Right lobe of liver (tissue), 6 donors: ENCODE data around the gene PRR15. TPM values are rescaled to one million over a fixed set of nuclear protein-coding genes. Genes with fewer than 3 reads are reported as not detected.

Source experiments
- ATAC-seq, 4 donors: fragments of 200-7000 bp; cut with Tn5 transposase; one replicate each; pipeline ENCODE4 v1.9.1; 2020; ENCODE audit warnings: mild to moderate bottlenecking in 4 of 4, moderate library complexity in 4 of 4
- DNase-seq, 3 donors: peaks; one replicate each; pipeline ENCODE4 v3.0.0-alpha.2; 2020
- H3K27ac ChIP-seq, 3 donors: fragments of 200-600 bp; one replicate each; pipeline ENCODE4 v1.8.0; 2022
- H3K27me3 ChIP-seq, 2 donors: fragments of 200-600 bp; one replicate each; pipeline ENCODE4 v1.8.0; 2022
- H3K36me3 ChIP-seq, 4 donors: fragments of 200-600 bp; sonication (generic) in 1 of 4; one replicate each; pipeline versions ENCODE4 v1.5.1 to v1.8.0; 2017 to 2022; ENCODE audit warnings: control low read depth in 1 of 4
- H3K4me1 ChIP-seq, 4 donors: fragments of 200-600 bp; sonication (generic) in 1 of 4; one replicate each; pipeline versions ENCODE4 v1.5.1 to v1.8.0; 2017 to 2022; ENCODE audit warnings: control low read depth in 1 of 4
- H3K4me3 ChIP-seq, 3 donors: fragments of 200-600 bp; one replicate each; pipeline ENCODE4 v1.8.0; 2022
- H3K9me3 ChIP-seq, 4 donors: fragments of 200-600 bp; sonication (generic) in 1 of 4; one replicate each; pipeline versions ENCODE4 v1.5.1 to v1.8.0; 2017 to 2022; ENCODE audit warnings: control low read depth in 1 of 4
- POLR2A ChIP-seq: fragments of 450-650 bp; IDR thresholded peaks from one replicate; pipeline ENCODE4 v1.6.1; 2017; ENCODE audit warnings: antibody characterized with exemption, mild to moderate bottlenecking
- WGBS: methylation state at CpG from one replicate; pipeline ENCODE4 v1.1.6; 2018; ENCODE audit warnings: low coverage, low lambda C conversion rate; ENCODE audit not compliant: insufficient coverage; ENCODE audit errors: missing lambda C conversion rate; 5-methylcytosine and 5-hydroxymethylcytosine counted together
- intact Hi-C, 2 donors: fragments of 100-400 bp; cut with DNase I; formaldehyde crosslinking; loops; one replicate each; pipeline versions ENCODE4 v1.11.2 to v1.14.1; 2022
- total RNA-seq, 6 experiments: library from RNA; depleted of rRNA in 2 of 6; stranded (reverse); fragments of >200 nt in 2 of 6; fragmentation: NEBNext Ultra II Directional in 3 of 6; extraction: Animal tissue kit (Norgen Biotek cat#: 25700) in 3 of 6; gene quantifications; one replicate each; pipeline versions ENCODE4 v1.1.0 to v1.2.4, GENCODE V29; 2016 to 2023
- TF ChIP-seq, protein P1 (sequence below), 4 donors: fragments of 200-600 bp in 3 of 4; fragments of 450-650 bp in 1 of 4; IDR thresholded peaks; one replicate each; pipeline versions ENCODE4 v1.5.1 to v1.8.0; 2016 to 2022; ENCODE audit warnings: antibody characterized with exemption in 4 of 4, mild to moderate bottlenecking in 2 of 4
- donor health status: DM: no; HTN: yes; CAD: no.
- donor health status: DM: no; HTN: no; CAD: no.
- donor health status: DM: no; HTN: no; CAD: no.
- donor health status: DM: no; HTN: yes; CAD: no.
- donor health status: DM: no; HTN: yes; CAD: no.

The PRR15 gene
- total RNA-seq, 6 experiments from 2014 or later, result 0.18 to 1.3 (median 0.42) TPM; not detected in 3

DNA sequence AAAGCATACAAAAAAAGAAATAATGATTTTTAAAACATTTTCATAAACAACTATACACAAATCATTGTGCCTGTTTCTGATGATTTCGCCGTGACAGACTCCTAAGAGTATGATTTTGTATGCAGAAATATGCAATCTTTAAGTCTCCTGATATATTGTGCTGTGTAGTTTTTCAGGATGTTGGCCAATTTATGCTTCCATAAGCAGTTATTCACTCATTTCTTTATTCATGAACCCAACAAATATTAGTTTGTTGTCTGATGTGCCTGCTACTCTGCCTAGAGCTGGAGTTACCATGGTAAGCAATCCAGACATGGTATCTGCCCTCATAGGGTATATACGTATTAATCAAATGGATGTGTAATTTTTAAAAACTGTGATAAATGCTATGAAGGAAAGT, 40.4 kb downstream of the PRR15 start:
- intact Hi-C loops, result no loop called here
- Histone ChIP-seq H3K4me3 (no peak overlapping the region), H3K4me1 (no peaks in the 10 kb centered on the region), H3K27ac (no peak overlapping the region), H3K9me3 (no peaks in the 10 kb centered on the region), H3K36me3 (no peaks in the 10 kb centered on the region), H3K27me3 (no peaks in the 10 kb centered on the region)
- TF ChIP-seq, protein P1, sequence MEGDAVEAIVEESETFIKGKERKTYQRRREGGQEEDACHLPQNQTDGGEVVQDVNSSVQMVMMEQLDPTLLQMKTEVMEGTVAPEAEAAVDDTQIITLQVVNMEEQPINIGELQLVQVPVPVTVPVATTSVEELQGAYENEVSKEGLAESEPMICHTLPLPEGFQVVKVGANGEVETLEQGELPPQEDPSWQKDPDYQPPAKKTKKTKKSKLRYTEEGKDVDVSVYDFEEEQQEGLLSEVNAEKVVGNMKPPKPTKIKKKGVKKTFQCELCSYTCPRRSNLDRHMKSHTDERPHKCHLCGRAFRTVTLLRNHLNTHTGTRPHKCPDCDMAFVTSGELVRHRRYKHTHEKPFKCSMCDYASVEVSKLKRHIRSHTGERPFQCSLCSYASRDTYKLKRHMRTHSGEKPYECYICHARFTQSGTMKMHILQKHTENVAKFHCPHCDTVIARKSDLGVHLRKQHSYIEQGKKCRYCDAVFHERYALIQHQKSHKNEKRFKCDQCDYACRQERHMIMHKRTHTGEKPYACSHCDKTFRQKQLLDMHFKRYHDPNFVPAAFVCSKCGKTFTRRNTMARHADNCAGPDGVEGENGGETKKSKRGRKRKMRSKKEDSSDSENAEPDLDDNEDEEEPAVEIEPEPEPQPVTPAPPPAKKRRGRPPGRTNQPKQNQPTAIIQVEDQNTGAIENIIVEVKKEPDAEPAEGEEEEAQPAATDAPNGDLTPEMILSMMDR (IDR thresholded peaks at IDR 0.05), result no peak
- no peak for ATAC-seq
- no peak for DNase-seq
- 95% methylated on average over 3 of the region's 3 CpGs for WGBS

DNA sequence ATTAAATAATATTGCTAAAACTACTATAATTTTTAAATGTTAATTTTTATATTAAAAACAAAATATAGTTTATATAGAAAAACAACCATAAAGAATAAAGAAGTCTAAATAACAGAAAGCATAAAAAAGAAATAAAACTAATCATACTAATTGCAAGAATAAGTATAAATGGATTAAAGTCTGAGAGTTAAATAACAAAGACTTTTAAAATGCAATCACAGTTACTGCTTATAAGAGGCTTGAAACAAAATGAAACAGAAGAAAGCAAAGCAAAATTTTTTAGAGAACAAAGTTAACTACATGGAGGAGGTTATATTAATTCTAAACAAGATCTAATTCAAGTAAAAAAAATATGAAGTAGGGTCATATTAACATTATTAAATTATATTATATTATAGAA, 41.1 kb downstream of the PRR15 start:
- no peak for TF ChIP-seq POLR2A
- TF ChIP-seq, protein P1 (IDR thresholded peaks at IDR 0.05), result no peak
- intact Hi-C loops, result no loop called here
- no peaks in the 10 kb centered on the region for H3K36me3 ChIP-seq
- no peak overlapping the region for H3K27ac ChIP-seq
- H3K9me3 ChIP-seq, result no peaks in the 10 kb centered on the region
- no peak for DNase-seq
- H3K4me1 ChIP-seq, result peaks cover 0 to 5% (median 0%) of the 10 kb centered on the region in 4 donors
- H3K27me3 ChIP-seq, result no peaks in the 10 kb centered on the region
- ATAC-seq, result no peak
- H3K4me3 ChIP-seq, result no peak overlapping the region

DNA sequence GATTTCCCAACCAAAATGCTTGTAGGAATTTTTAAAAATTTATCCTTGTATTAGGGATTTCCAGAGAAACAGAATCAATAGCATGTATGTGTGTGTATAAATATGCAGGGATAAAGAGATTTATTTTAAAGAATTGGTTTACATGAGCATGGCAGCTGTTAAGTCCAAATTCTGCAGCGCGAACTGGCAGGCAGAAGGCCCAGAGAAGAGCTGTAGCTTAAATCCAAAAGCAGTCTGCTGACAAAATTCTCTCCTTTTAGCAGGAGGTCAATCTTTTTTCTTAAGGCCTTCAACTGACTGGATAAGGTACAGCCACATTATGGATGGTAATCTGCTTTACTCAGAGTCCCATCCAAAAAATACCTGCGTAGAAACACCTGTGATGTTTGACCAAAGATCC, 42.0 kb downstream of the PRR15 start:
- TF ChIP-seq, protein P1 (IDR thresholded peaks at IDR 0.05), result no peak
- no peak for TF ChIP-seq POLR2A
- Histone ChIP-seq H3K27ac (no peak overlapping the region), H3K4me1 (peaks cover 0 to 5% (median 0%) of the 10 kb centered on the region in 4 donors), H3K4me3 (no peak overlapping the region), H3K36me3 (no peaks in the 10 kb centered on the region), H3K9me3 (no peaks in the 10 kb centered on the region), H3K27me3 (no peaks in the 10 kb centered on the region)
- 82% methylated on average over 3 of the region's 3 CpGs for WGBS
- intact Hi-C loops, result no loop called here
- ATAC-seq (no peak), DNase-seq (no peak)

DNA sequence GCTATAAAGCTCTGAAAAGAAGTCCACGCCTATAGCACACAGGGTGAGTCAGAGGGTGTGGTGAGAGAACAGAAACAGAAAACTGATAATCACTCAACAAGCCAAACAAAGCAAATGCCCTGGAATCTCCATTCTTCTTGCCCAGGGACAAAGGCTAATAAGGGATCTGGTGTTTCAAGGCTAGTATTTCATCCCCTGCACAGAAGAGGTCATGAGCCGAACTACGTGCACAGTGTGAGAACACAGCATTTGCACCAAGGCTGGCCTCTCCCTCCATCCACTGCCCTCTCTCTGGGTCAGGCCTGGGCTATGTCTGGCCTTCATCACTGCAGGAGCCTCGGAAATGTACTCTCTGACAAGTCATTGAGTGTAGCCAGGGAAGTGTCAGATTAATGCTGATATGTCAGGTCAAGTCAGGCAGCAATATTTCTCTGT, 42.7 kb downstream of the PRR15 start:
- Histone ChIP-seq H3K4me3 (no peak overlapping the region), H3K27ac (no peak overlapping the region), H3K36me3 (no peaks in the 10 kb centered on the region), H3K9me3 (no peaks in the 10 kb centered on the region), H3K4me1 (peaks cover 0 to 5% (median 0%) of the 10 kb centered on the region in 4 donors), H3K27me3 (no peaks in the 10 kb centered on the region)
- intact Hi-C loops, result no loop called here
- ATAC-seq (peak in 2 of 4 donors; percentile 37 to 45), DNase-seq (no peak)
- TF ChIP-seq POLR2A, result no peak
- TF ChIP-seq, protein P1 (IDR thresholded peaks at IDR 0.05), result no peak
- WGBS, result 69% methylated on average over 4 of the region's 4 CpGs

DNA sequence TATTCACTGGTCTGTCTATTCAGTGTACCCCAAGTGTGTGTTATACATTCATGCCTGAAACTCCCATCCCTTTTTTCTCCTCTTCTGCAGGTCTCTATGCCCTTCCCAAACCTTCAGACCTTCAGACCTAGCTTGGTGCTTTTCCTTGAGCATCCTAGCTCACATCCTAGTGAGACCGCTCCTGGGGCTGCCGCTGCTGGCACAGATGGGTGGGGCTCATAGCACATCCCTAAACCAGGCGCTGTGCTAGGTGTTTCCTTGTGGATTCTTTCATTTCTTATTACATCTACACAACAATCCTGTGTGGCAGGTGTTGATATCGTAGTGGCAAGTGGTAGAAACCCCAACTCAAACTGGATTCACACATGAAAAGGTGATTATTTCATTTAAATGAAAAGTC, 43.2 kb downstream of the PRR15 start:
- no peak for DNase-seq
- Histone ChIP-seq H3K27me3 (no peaks in the 10 kb centered on the region), H3K4me3 (no peak overlapping the region), H3K9me3 (no peaks in the 10 kb centered on the region), H3K36me3 (no peaks in the 10 kb centered on the region), H3K4me1 (peaks cover 0 to 5% (median 0%) of the 10 kb centered on the region in 4 donors), H3K27ac (no peak overlapping the region)
- no peak for ATAC-seq
- WGBS, result 85% methylated on average over 4 of the region's 4 CpGs
- intact Hi-C loops, result no loop called here
- TF ChIP-seq POLR2A, result no peak
- TF ChIP-seq, protein P1 (IDR thresholded peaks at IDR 0.05), result no peak
